ENCODE results near the gene USP5.

The USP5 gene

GRCh38 chr12:6822426-6823135 lies 29.4 kb upstream of the USP5 start:
- H3K9me2 ChIP-seq (replicated peaks; ENCODE audit: insufficient read depth, low read length): no peaks in the 10 kb centered on the region
- no peaks in the 10 kb centered on the region; the same call in 1 of the 2 replicates for H4K20me1 ChIP-seq (ENCODE audit: low read depth, low read length)
- no peaks in the 10 kb centered on the region for H3K79me2 ChIP-seq (ENCODE audit: insufficient read depth, low read length)
- H3K27ac ChIP-seq (ENCODE audit: low read depth, low read length): no peak overlapping the region
- H3K4me2 ChIP-seq (ENCODE audit: low read depth, low read length, poor library complexity, severe bottlenecking): no peak overlapping the region
- no peaks in the 10 kb centered on the region for H3K27me3 ChIP-seq (ENCODE audit: low read length)
- no peaks in the 10 kb centered on the region for H3K36me3 ChIP-seq (ENCODE audit: low read length)
- H3K9ac ChIP-seq (ENCODE audit: low read length): no peak overlapping the region
- TF ChIP-seq CTCF (IDR thresholded peaks at IDR 0.05; ENCODE audit: insufficient read depth, low read length, poor library complexity, severe bottlenecking) (no peak), EZH2phosphoT487 (conservative IDR thresholded peaks at IDR 0.05; ENCODE audit: low read length) (no peak)
- H3K9me3 ChIP-seq (ENCODE audit: insufficient read depth, low read length): no peaks in the 10 kb centered on the region
- no peaks in the 10 kb centered on the region for H3F3A ChIP-seq (ENCODE audit: insufficient read depth)
- H2AFZ ChIP-seq (ENCODE audit: low read depth, low read length, severe bottlenecking): no peak overlapping the region
- no peak overlapping the region for H3K4me3 ChIP-seq (ENCODE audit: insufficient read depth, low read length, poor library complexity, severe bottlenecking)

GRCh38 chr12:6823182-6824084 lies 28.5 kb upstream of the USP5 start:
- Histone ChIP-seq H3K9me2 (replicated peaks; ENCODE audit: insufficient read depth, low read length) (no peaks in the 10 kb centered on the region), H3F3A (ENCODE audit: insufficient read depth) (no peaks in the 10 kb centered on the region), H3K9ac (ENCODE audit: low read length) (no peak overlapping the region), H3K27me3 (ENCODE audit: low read length) (no peaks in the 10 kb centered on the region), H3K4me2 (ENCODE audit: low read depth, low read length, poor library complexity, severe bottlenecking) (no peak overlapping the region), H3K79me2 (ENCODE audit: insufficient read depth, low read length) (no peaks in the 10 kb centered on the region), H3K36me3 (ENCODE audit: low read length) (no peaks in the 10 kb centered on the region), H3K27ac (ENCODE audit: low read depth, low read length) (no peak overlapping the region), H3K4me3 (ENCODE audit: insufficient read depth, low read length, poor library complexity, severe bottlenecking) (no peak overlapping the region), H3K9me3 (ENCODE audit: insufficient read depth, low read length) (no peaks in the 10 kb centered on the region), H2AFZ (ENCODE audit: low read depth, low read length, severe bottlenecking) (no peak overlapping the region), H4K20me1 (ENCODE audit: low read depth, low read length) (no peaks in the 10 kb centered on the region; the same call in 1 of the 2 replicates)
- TF ChIP-seq EZH2phosphoT487 (conservative IDR thresholded peaks at IDR 0.05; ENCODE audit: low read length) (no peak), CTCF (IDR thresholded peaks at IDR 0.05; ENCODE audit: insufficient read depth, low read length, poor library complexity, severe bottlenecking) (no peak)

GRCh38 chr12:6824085-6824775 lies 27.7 kb upstream of the USP5 start:
- H2AFZ ChIP-seq (ENCODE audit: low read depth, low read length, severe bottlenecking): no peak overlapping the region
- no peaks in the 10 kb centered on the region for H3K27me3 ChIP-seq (ENCODE audit: low read length)
- H3K4me3 ChIP-seq (ENCODE audit: insufficient read depth, low read length, poor library complexity, severe bottlenecking): no peak overlapping the region
- H3K9me3 ChIP-seq (ENCODE audit: insufficient read depth, low read length): no peaks in the 10 kb centered on the region
- H3K9me2 ChIP-seq (replicated peaks; ENCODE audit: insufficient read depth, low read length): no peaks in the 10 kb centered on the region
- H4K20me1 ChIP-seq (ENCODE audit: low read depth, low read length): no peaks in the 10 kb centered on the region; the same call in 1 of the 2 replicates
- H3K36me3 ChIP-seq (ENCODE audit: low read length): no peaks in the 10 kb centered on the region
- H3K4me2 ChIP-seq (ENCODE audit: low read depth, low read length, poor library complexity, severe bottlenecking): no peak overlapping the region
- H3F3A ChIP-seq (ENCODE audit: insufficient read depth): no peaks in the 10 kb centered on the region
- H3K9ac ChIP-seq (ENCODE audit: low read length): no peak overlapping the region
- H3K27ac ChIP-seq (ENCODE audit: low read depth, low read length): no peak overlapping the region
- no peak for TF ChIP-seq CTCF (IDR thresholded peaks at IDR 0.05; ENCODE audit: insufficient read depth, low read length, poor library complexity, severe bottlenecking)
- no peak for TF ChIP-seq EZH2phosphoT487 (conservative IDR thresholded peaks at IDR 0.05; ENCODE audit: low read length)
- no peaks in the 10 kb centered on the region for H3K79me2 ChIP-seq (ENCODE audit: insufficient read depth, low read length)
